Ovary (tissue), 9 donors: ENCODE measurements around the gene SLC1A2. TPM values are rescaled to one million over a fixed set of nuclear protein-coding genes. Genes with fewer than 3 reads are reported as not detected.

Source experiments
- DNase-seq, 5 donors: peaks; one replicate each; pipeline ENCODE4 v3.0.0-alpha.2; 2019 to 2020
- H3K27ac ChIP-seq, 2 donors: fragments of 200-600 bp; one replicate each; pipeline versions ENCODE4 v1.5.1 to v1.8.0; 2019 to 2022
- H3K27me3 ChIP-seq: fragments of 200-600 bp; one replicate; pipeline ENCODE4 v1.8.0; 2022
- H3K36me3 ChIP-seq: fragments of 200-600 bp; sonication (generic); one replicate; pipeline ENCODE4 v1.5.1; 2019
- H3K4me1 ChIP-seq: one replicate; pipeline ENCODE4 v1.8.1; 2013; ENCODE audit warnings: mild to moderate bottlenecking, moderate library complexity; ENCODE audit not compliant: insufficient read depth
- H3K4me3 ChIP-seq: fragments of 200-600 bp; sonication (generic); one replicate; pipeline ENCODE4 v1.5.1; 2017
- H3K9me3 ChIP-seq, 2 donors: fragments of 200-600 bp in 1 of 2; sonication (generic) in 1 of 2; one replicate each; pipeline versions ENCODE4 v1.5.1 to v1.8.1; 2013 to 2019; ENCODE audit warnings: mild to moderate bottlenecking in 1 of 2, moderate library complexity in 1 of 2
- EP300 ChIP-seq: sonication (generic); formaldehyde crosslinking; IDR thresholded peaks from one replicate; pipeline ENCODE4 v1.6.1; 2017; ENCODE audit warnings: antibody characterized with exemption
- POLR2A ChIP-seq: fragments of 450-650 bp; IDR thresholded peaks from one replicate; pipeline ENCODE4 v1.6.1; 2017; ENCODE audit warnings: antibody characterized with exemption, mild to moderate bottlenecking, moderate library complexity
- WGBS, 3 donors: extraction: QIAGEN DNeasy Blood & Tissue Kit in 1 of 3; methylation state at CpG; one replicate each; pipeline versions ENCODE4 v1.1.5 to v1.1.7; 2013 to 2017; 5-methylcytosine and 5-hydroxymethylcytosine counted together
- intact Hi-C, 4 donors: fragments of 100-400 bp; cut with DNase I; formaldehyde crosslinking; loops; one replicate each; pipeline versions ENCODE4 v1.11.0 to v1.15.1; 2022 to 2023
- polyA plus RNA-seq, 2 donors: library from polyadenylated mRNA; stranded (reverse); fragments of 200-250 nt in 1 of 2; fragments of 350-450 nt in 1 of 2; fragmentation: Illumina TruSeq in 1 of 2; extraction: RNeasy Lipid Tissue Mini Kit (QIAGEN cat#74804) in 1 of 2; gene quantifications; one replicate each; pipeline ENCODE4 v1.2.3, GENCODE V29; 2013 to 2014
- small RNA-seq: library from RNA; depleted of rRNA; stranded (forward); fragments of <200 nt; gene quantifications from one replicate; pipeline ENCODE3, GENCODE V24; 2016
- total RNA-seq, 7 donors: library from RNA; depleted of rRNA in 2 of 7; stranded (reverse); fragments of >200 nt in 2 of 7; fragmentation: NEBNext Ultra II Directional in 3 of 7; extraction: Animal tissue kit (Norgen Biotek cat#: 25700) in 3 of 7; gene quantifications; one replicate each; pipeline versions ENCODE4 v1.1.0 to v1.2.4, GENCODE V29; 2016 to 2023
- TF ChIP-seq, protein P1 (sequence below), 3 donors: fragments of 450-650 bp in 2 of 3; fragments of 200-600 bp in 1 of 3; IDR thresholded peaks; one replicate each; pipeline versions ENCODE4 v1.5.1 to v1.8.0; 2016 to 2022; ENCODE audit warnings: antibody characterized with exemption in 3 of 3, mild to moderate bottlenecking in 1 of 3
- donor health status: DM: no; HTN: no; CAD: no; lungs with moderate emphysema.
- donor health status: DM: no; HTN: no; CAD: no.
- donor health status: Bipolar disorder and iron deficiency.
- donor health status: DM: yes; HTN: yes; CAD: no.
- donor health status: DM: no; HTN: no; CAD: no.
- donor health status: DM: yes; HTN: yes; CAD: no.

Gene SLC1A2
- total and polyA plus RNA-seq, 9 donors, result 0.02 to 0.80 (median 0.15) TPM

DNA sequence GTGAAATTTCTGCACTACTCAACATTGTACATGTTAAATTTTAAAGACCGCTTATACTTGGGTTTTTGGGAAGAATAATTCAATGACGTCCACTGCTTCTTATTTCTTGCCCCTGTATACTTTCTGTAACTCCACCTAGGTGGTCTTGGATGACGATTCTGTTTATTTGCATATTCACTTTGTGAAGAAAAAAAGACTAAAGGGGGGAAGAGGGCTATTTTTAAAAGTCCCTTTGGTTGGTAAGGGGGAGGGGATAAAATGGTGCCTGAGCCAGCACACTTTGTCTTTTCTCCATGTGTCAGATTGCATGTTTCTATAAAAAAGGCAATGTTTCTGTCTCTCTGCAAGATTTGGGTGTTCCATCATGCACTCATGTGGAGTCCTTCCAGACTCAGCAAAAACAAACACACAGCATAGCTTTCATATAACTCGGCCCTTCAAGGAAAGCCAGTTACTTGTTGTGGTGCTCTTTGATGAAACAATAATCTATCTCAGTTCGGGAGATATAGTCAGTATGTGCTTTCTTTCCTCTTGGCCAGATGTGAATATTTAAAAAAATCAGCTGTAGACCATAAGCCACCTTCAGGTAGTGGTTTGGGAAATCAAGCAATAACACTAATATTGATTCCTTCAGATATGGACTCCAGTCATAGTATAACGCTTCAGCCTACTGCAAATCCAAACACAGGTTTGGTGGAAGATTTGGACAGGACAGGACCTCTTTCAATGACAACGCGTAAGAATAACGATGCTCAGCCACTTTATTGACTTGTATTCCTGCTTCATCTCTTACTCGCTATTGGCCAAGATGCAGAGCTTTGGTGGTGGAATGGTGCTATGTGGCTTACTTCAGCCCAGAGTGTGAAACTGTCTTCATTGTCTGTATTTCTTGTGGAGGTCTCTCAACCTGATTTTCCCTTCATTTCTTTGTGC, 211.6 kb downstream of the SLC1A2 start:
- H3K27ac ChIP-seq, result no peak overlapping the region
- H3K9me3 ChIP-seq, result no peaks in the 10 kb centered on the region
- TF ChIP-seq POLR2A (no peak), EP300 (no peak)
- TF ChIP-seq, protein P1, sequence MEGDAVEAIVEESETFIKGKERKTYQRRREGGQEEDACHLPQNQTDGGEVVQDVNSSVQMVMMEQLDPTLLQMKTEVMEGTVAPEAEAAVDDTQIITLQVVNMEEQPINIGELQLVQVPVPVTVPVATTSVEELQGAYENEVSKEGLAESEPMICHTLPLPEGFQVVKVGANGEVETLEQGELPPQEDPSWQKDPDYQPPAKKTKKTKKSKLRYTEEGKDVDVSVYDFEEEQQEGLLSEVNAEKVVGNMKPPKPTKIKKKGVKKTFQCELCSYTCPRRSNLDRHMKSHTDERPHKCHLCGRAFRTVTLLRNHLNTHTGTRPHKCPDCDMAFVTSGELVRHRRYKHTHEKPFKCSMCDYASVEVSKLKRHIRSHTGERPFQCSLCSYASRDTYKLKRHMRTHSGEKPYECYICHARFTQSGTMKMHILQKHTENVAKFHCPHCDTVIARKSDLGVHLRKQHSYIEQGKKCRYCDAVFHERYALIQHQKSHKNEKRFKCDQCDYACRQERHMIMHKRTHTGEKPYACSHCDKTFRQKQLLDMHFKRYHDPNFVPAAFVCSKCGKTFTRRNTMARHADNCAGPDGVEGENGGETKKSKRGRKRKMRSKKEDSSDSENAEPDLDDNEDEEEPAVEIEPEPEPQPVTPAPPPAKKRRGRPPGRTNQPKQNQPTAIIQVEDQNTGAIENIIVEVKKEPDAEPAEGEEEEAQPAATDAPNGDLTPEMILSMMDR (IDR thresholded peaks at IDR 0.05), result no peak
- H3K27me3 ChIP-seq, result no peaks in the 10 kb centered on the region
- WGBS, 3 donors, result 69 to 76% (median 70%) methylated on average over 10 of the region's 10 CpGs
- intact Hi-C loops, result no loop called here
- no peak overlapping the region for H3K4me3 ChIP-seq
- DNase-seq, result no peak
- no peaks in the 10 kb centered on the region for H3K36me3 ChIP-seq
- no peaks in the 10 kb centered on the region for H3K4me1 ChIP-seq

DNA sequence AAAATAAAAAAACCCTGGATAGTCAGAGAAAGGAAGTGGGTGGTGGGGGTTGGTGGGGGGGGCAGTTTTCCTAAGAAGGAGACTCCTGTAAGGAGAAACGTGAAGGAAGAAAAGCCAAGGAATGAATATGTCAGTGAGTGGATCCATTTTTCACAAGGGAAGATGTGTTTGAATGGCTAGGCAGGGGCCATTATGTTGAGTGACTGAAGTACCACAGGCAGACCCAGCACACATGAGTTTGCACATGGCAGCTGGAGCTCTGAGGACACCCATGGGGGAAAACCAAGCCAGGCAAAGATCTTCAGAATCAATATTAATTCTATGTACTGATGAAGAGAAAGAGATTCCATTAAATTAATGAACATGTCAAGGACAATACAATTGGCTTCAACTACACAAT, 212.7 kb downstream of the SLC1A2 start:
- intact Hi-C loops, result no loop called here
- Histone ChIP-seq H3K4me1 (no peaks in the 10 kb centered on the region), H3K36me3 (no peaks in the 10 kb centered on the region), H3K27ac (no peak overlapping the region), H3K27me3 (no peaks in the 10 kb centered on the region), H3K9me3 (no peaks in the 10 kb centered on the region), H3K4me3 (no peak overlapping the region)
- 86 to 98% (median 95%) methylated on average over 1 of the region's 1 CpG for WGBS, 3 donors
- no peak for DNase-seq
- TF ChIP-seq, protein P1 (IDR thresholded peaks at IDR 0.05), result no peak
- TF ChIP-seq EP300 (no peak), POLR2A (no peak)

GRCh38 chr11:35204614-35205013, 214.7 kb downstream of the SLC1A2 start:
- no peak for DNase-seq
- Histone ChIP-seq H3K4me1 (no peaks in the 10 kb centered on the region), H3K4me3 (no peak overlapping the region), H3K36me3 (no peaks in the 10 kb centered on the region), H3K27ac (no peak overlapping the region), H3K27me3 (no peaks in the 10 kb centered on the region), H3K9me3 (no peaks in the 10 kb centered on the region)
- 76 to 83% (median 78%) methylated on average over 5 of the region's 5 CpGs for WGBS, 3 donors
- intact Hi-C loops, result no loop called here
- no peak for TF ChIP-seq EP300
- TF ChIP-seq, protein P1 (IDR thresholded peaks at IDR 0.05), result no peak
- no peak for TF ChIP-seq POLR2A

Small RNA genes within 50 kb of the gene (small RNA-seq; reads per million reads assigned to genes)
- gene AC090625.1, result not detected

Other genes with a start within 250 kb of the SLC1A2 start
- gene PAMR1, start 106.1 kb upstream of the SLC1A2 start, total RNA-seq, result 1 to 10 TPM in 5 of 7 donors, under 1 TPM in 2; 0.25 to 7.0 (median 3.6) TPM
- gene PAMR1, start 106.1 kb upstream of the SLC1A2 start, polyA plus RNA-seq, result 10 to 100 TPM in 1 of 2 donors, 1 to 10 TPM in 1; 1.2 to 25.8 TPM
- 10 to 100 TPM in 3 of 7 donors, 1 to 10 TPM in 4; 6.4 to 40.2 (median 9.4) TPM for gene FJX1, start 198.9 kb upstream of the SLC1A2 start, total RNA-seq
- gene FJX1, start 198.9 kb upstream of the SLC1A2 start, polyA plus RNA-seq, result 1 to 10 TPM; 5.5 TPM
- gene TRIM44, start 243.2 kb upstream of the SLC1A2 start, total RNA-seq, result 10 to 100 TPM; 13.0 to 54.6 (median 45.7) TPM
- gene TRIM44, start 243.2 kb upstream of the SLC1A2 start, polyA plus RNA-seq, result 10 to 100 TPM in 1 of 2 donors, 1 to 10 TPM in 1; 9.9 to 50.0 TPM